Nephron progenitor cell (in vitro differentiated cells): ENCODE data around the gene DIRAS1.

ENCODE experiments used
- DNase-seq: peaks from one replicate; pipeline ENCODE4 v3.0.0; 2021
- H3K27ac Mint-ChIP-seq: 2 replicates; pipeline ENCODE4 v1.8.0; 2021; ENCODE audit warnings: mild to moderate bottlenecking, moderate library complexity, mixed read lengths
- H3K27me3 Mint-ChIP-seq: 2 replicates; pipeline ENCODE4 v1.8.0; 2021; ENCODE audit warnings: mild to moderate bottlenecking, low read depth, mixed read lengths; ENCODE audit not compliant: poor library complexity
- H3K36me3 Mint-ChIP-seq: 2 replicates; pipeline ENCODE4 v1.8.0; 2021; ENCODE audit warnings: low read depth, mixed read lengths
- H3K4me1 Mint-ChIP-seq: 2 replicates; pipeline ENCODE4 v1.8.0; 2021; ENCODE audit warnings: mixed read lengths
- H3K4me3 Mint-ChIP-seq: 2 replicates; pipeline ENCODE4 v1.8.0; 2021; ENCODE audit warnings: mild to moderate bottlenecking, moderate library complexity, mixed read lengths
- H3K9me3 Mint-ChIP-seq: 2 replicates; pipeline ENCODE4 v1.8.0; 2021; ENCODE audit warnings: mild to moderate bottlenecking, moderate library complexity, mixed read lengths
- CTCF ChIP-seq: fragments of 200-600 bp; sonication (generic); IDR thresholded peaks from 2 replicates; pipeline ENCODE4 v1.5.0; 2021; ENCODE audit warnings: antibody characterized with exemption

The DIRAS1 gene

GRCh38 chr19:2766594-2767372 lies 45.6 kb upstream of the DIRAS1 start:
- no peak overlapping the region for H3K27ac Mint-ChIP-seq
- H3K36me3 Mint-ChIP-seq: peaks cover 4% of the 10 kb centered on the region
- H3K4me1 Mint-ChIP-seq: no peaks in the 10 kb centered on the region
- DNase-seq: no peak
- no peaks in the 10 kb centered on the region for H3K9me3 Mint-ChIP-seq
- no peak overlapping the region for H3K4me3 Mint-ChIP-seq
- H3K27me3 Mint-ChIP-seq: no peaks in the 10 kb centered on the region
- TF ChIP-seq CTCF: no peak

GRCh38 chr19:2765376-2765775 lies 44.2 kb upstream of the DIRAS1 start:
- TF ChIP-seq CTCF: no peak
- H3K9me3 Mint-ChIP-seq: no peaks in the 10 kb centered on the region
- peaks cover 4% of the 10 kb centered on the region for H3K36me3 Mint-ChIP-seq
- DNase-seq: no peak
- no peak overlapping the region for H3K4me3 Mint-ChIP-seq
- H3K4me1 Mint-ChIP-seq: no peaks in the 10 kb centered on the region
- no peaks in the 10 kb centered on the region for H3K27me3 Mint-ChIP-seq
- H3K27ac Mint-ChIP-seq: no peak overlapping the region

- Mint-ChIP-seq H3K36me3 (peaks cover 5% of the 10 kb centered on the region), H3K4me3 (no peak overlapping the region), H3K4me1 (no peaks in the 10 kb centered on the region), H3K27me3 (no peaks in the 10 kb centered on the region), H3K9me3 (no peaks in the 10 kb centered on the region), H3K27ac (no peak overlapping the region)
- TF ChIP-seq CTCF: no peak
- no peak for DNase-seq
Observed at GRCh38 chr19:2764945-2765344, 43.8 kb upstream of the DIRAS1 start.

GRCh38 chr19:2763687-2764086 lies 42.5 kb upstream of the DIRAS1 start:
- H3K36me3 Mint-ChIP-seq: peaks cover 17% of the 10 kb centered on the region
- DNase-seq: no peak
- no peaks in the 10 kb centered on the region for H3K9me3 Mint-ChIP-seq
- H3K27ac Mint-ChIP-seq: no peak overlapping the region
- H3K4me3 Mint-ChIP-seq: no peak overlapping the region
- no peaks in the 10 kb centered on the region for H3K27me3 Mint-ChIP-seq
- no peak for TF ChIP-seq CTCF
- H3K4me1 Mint-ChIP-seq: no peaks in the 10 kb centered on the region

GRCh38 chr19:2762783-2763496 lies 41.8 kb upstream of the DIRAS1 start:
- Mint-ChIP-seq H3K4me3 (no peak overlapping the region), H3K4me1 (no peaks in the 10 kb centered on the region), H3K9me3 (no peaks in the 10 kb centered on the region), H3K36me3 (peaks cover 21% of the 10 kb centered on the region), H3K27ac (no peak overlapping the region), H3K27me3 (no peaks in the 10 kb centered on the region)
- no peak for DNase-seq
- TF ChIP-seq CTCF: no peak
